ENCODE data around the gene BTRC.

Gene BTRC

DNA sequence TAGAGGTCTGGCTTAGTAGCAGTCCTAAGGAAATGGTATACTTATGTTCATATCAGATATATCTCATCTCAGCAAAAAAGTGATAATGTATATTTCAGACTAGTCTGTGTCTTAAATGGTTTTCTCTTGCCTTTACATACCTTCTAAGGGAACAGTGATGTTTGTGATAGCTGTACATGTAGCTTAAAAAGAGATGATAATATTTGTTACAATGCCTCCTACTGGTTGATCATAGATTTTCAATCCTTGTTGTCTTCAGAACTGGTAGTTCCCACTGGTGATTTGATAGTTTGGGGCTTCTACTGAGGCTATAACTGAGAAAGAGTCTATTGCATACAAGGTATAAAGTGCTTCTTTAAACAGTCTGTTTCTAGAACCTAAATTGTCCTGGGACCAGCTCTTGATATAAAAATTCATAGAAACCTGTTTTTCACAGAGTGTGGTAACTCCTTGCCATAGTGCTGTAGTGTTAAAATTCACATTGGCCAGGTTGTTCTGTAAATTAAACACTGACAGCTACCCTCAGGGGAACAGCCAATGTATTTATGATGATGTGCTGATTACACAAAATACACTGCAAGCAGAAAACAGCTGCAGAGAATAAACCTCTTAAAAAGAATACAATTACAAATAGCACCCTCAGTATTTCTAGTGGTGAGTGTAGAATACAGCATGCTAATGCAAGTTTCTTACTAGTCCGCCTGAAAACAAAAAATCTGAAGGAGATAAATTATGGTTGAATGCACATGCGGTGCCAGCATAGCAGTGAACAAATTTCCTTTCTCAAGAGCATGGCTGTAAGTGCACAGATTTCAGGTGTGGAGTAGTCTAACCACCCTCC lies 90.3 kb downstream of the BTRC start:
- no peak for DNase-seq (ENCODE audit: low spot score)

DNA sequence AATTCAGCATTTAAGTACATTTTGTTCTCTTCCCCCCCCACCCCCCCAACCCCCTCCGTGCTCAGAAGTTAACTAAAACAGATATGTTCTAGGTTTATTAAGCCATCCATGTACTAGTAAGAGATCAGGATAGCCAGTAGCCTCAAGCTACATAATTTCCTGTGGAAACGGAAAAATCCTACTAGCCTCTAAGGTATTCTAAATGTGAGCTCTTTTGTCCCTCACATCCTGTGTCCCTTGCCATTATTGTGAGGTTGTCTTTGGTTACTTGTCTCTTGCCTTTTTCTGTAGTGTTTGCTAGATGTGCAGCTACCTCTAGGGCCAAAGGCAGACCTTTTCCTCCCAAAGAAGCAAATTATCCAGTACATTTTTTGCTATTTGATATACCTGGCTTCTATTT lies 92.1 kb downstream of the BTRC start:
- no peak for DNase-seq (ENCODE audit: low spot score)

GRCh38 chr10:101446947-101447346 lies 93.0 kb downstream of the BTRC start:
- no peak for DNase-seq (ENCODE audit: low spot score)

- DNase-seq (ENCODE audit: low spot score) = no peak
Measured at GRCh38 chr10:101447477-101447876, 93.5 kb downstream of the BTRC start.

GRCh38 chr10:101450277-101451080 lies 96.5 kb downstream of the BTRC start:
- DNase-seq (ENCODE audit: low spot score) = no peak

DNA sequence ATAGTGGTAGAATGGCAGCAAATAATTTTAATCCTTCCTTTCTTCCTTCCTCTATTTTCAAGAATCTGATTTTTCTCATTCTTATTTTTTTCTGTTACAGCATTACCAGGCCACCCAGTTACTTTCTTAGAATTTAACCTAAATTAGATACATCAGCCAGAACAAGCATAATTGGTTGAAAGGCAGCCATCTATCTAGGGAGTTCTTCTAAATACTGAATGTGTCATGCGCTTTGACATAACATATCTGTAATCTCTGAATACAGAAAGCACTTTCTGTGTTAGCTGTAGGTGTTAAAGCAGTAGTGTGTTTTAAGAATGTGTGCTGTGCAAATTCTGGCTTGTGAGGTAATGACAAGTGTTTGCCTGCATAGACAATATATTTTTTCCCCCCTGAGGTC lies 97.3 kb downstream of the BTRC start:
- no peak for DNase-seq (ENCODE audit: low spot score)

- DNase-seq (ENCODE audit: low spot score) = peak; percentile 23
Measured at GRCh38 chr10:101451667-101452069, 97.7 kb downstream of the BTRC start.

DNA sequence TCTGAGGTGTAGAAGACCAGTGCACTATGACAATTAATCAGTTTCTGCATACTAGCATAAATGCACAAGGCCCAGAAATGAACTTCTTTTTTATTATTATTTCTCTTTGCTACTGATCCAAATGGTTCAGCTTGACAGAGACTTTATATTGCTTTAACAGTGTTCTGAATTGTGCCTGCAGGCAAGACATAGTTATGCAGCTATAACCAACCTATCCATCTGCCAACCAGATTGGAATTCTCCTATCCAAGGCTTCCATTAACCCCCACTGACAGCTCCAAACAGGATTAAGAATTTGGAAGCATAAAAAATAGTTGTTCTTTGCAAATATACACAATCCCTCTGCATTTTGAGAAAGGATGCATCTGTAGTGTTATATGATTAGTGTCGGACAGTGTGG lies 98.2 kb downstream of the BTRC start:
- DNase-seq (ENCODE audit: low spot score) = no peak

DNA sequence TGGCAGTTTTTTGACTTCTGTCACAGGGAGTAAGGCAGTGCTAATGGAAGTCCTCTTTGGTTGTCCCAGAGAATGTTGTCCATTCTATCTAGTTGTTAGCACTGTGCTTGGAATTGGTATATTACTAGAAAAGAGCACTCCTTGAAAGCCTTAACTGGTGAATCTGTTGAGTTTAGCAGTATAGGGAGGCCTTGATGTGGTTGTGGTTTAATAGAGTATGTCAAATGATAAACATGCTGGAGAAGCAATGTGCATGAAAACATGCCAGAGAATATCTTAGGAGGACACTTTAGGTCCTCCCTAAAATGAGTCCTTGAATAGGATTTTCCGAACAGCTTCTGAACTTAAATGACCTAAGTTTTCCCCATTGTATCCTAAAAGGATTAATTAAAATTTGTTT lies 98.6 kb downstream of the BTRC start:
- DNase-seq (ENCODE audit: low spot score) = no peak

DNA sequence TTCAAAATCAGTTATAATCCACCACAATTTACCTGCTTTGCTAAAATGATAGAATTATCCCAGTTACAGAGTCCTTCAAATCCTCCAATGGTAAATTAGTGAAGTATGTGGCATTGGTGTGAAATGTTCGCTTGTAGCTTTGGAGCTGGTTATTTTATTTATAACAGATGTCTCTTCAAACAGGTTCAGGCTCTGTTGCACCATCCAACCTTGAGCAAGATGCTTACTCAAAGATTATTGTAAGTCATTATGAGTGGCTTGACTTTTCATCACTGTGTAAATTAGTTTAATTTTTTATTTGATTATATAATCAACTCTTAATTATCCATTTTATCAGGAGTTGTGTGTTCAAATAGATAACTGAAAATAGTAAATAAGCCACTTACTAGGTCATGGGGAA lies 99.4 kb downstream of the BTRC start:
- no peak for DNase-seq (ENCODE audit: low spot score)

GRCh38 chr10:101453791-101454718 lies 100.1 kb downstream of the BTRC start:
- no peak for DNase-seq (ENCODE audit: low spot score)

GRCh38 chr10:101458869-101459268 lies 104.9 kb downstream of the BTRC start:
- DNase-seq (ENCODE audit: low spot score) = no peak

DNA sequence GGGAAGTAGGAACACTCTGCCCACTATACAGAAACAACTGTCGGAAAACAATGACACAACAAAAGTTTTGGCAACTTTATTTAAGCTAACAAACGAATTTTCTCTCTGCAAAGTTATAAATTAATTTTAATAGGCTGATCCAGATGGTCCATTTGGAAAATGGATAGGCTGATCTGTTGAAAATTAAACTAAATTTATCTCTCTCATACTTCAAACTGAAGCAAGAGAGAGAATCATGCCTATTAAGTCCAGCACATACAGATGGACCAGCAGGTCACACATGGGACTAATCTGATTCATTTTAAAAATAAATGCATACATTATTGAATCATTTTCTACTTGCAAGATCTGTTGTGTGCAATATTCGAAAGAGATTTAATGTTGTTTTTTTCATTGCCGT lies 110.1 kb downstream of the BTRC start:
- no peak for DNase-seq (ENCODE audit: low spot score)

- DNase-seq (ENCODE audit: low spot score) = no peak
Measured at GRCh38 chr10:101464599-101464998, 110.6 kb downstream of the BTRC start.

- DNase-seq (ENCODE audit: low spot score) = no peak
Measured at GRCh38 chr10:101466016-101466912, 112.3 kb downstream of the BTRC start.

DNA sequence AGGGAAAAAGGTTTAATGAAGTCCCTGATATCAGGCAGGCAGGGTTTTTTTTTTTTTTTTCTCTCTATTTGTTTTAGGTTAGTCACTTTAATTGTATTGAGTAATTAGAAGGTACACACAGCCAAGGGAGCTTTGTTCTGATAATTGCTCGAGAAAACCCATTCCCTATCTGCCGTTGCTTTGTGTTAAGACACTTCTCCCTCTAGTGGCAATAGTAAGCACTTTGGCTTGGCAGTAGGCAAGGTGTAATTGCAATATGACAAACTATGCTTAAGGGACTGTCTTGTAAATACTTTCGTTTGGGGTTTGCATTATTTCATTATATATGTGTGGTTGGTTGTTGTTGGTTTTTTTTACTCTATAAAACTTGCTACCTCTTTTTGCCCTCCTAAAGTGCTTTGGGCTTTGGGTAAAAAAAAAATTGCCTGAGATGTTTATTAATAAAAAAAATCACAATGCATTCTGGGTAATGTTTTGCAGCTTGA lies 113.4 kb downstream of the BTRC start:
- DNase-seq (ENCODE audit: low spot score) = peak; percentile 38

GRCh38 chr10:101468159-101468558 lies 114.2 kb downstream of the BTRC start:
- no peak for DNase-seq (ENCODE audit: low spot score)

- DNase-seq (ENCODE audit: low spot score) = no peak
Measured at GRCh38 chr10:101476383-101476782, 122.4 kb downstream of the BTRC start.

GRCh38 chr10:101478956-101479355 lies 125.0 kb downstream of the BTRC start:
- no peak for DNase-seq (ENCODE audit: low spot score)

DNA sequence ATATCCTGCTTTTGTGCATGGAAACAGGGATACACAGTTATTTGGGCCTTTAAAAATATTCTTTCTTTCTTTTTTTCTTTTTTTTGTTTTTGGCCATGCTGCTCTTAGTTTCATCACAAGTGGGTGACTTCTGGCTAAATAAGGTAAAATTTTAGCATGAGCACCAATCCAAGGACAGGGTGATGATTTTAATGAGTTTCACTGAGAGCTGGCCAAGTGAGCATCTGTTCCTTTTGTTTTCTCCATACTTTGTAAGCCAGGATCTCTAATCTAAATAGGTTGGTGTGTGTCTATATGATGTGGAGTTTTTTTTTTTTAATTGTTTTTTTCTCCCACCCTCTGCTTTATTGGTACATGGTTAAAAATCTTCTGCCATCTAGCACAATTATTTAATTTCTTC lies 127.3 kb downstream of the BTRC start:
- DNase-seq (ENCODE audit: low spot score) = no peak

DNA sequence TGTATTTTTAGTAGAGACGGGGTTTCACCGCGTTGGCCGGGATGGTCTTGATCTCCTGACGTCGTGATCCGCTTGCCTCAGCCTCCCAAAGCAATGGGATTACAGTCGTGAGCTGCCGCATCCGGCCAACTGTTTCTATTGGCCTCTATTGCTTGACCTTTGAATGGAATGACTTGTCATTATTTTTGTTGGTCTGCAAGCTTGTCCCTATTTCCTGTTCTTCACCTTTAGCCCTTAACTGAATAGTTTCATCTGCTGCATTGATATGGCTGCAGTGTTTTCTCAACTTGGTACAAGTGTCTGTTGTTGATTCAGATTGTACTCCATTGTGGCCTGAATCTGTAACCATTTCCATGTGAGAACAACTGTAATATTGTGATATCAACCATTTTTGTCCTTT lies 128.6 kb downstream of the BTRC start:
- DNase-seq (ENCODE audit: low spot score) = no peak
